ENCODE measurements around the gene PDGFA.

GRCh38 chr7:495326-495725 is 24.3 kb downstream of the PDGFA start:
- TF ChIP-seq EGR1 (IDR thresholded peaks at IDR 0.05) (no peak), CEBPB (IDR thresholded peaks at IDR 0.05) (no peak), TAF1 (IDR thresholded peaks at IDR 0.05; ENCODE audit: low read depth) (no peak), RAD21 (IDR thresholded peaks at IDR 0.05; ENCODE audit: low read depth) (no peak)

Measured in Ishikawa (cell line).